Measurements from ENCODE around the gene CD7.

The CD7 gene

DNA sequence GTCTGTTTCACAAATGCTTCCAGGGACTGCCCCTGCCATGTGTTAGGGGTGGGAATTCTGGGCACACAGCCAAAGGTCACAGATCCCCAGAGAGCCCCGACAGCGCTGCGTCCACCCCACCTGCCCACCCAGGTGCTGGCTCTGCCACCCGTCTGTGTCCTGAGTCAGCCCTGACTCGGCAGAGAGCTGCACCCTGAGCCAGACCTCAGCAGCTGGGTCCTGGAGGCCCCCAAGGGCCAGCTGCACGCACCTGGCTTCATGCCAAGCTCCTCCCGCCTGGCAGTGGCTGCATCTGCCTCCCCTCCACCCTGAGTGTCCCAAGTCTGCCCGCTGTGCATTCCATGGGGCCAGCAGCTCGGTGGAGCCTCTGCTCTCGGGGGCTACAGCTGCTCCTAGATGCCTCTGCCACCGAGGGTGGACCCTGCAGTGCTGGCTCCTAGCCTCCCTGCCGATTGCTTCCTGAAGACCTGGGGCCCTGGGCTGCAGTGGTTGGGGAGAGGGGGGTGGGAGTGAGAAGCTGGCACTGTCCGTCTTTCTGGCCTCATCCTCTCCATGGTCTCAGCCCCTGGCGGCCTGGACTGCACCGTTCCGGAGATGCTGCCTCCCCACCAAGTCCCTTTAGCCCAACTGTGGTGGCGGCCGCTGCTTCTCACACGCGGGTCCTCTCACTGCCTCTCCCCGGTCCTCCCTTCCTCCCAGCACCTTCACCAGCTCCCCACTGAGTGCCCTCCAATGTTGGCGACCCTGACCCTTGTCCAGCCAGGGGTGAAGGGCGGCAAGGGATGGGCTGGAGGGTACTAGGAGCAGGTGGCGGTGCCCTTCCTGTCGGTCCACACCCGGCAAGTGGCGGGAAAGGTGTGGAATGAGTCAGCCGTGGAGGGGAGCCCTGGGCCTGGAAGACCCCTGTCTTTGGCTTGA, 13.2 kb upstream of the CD7 start:
- H3K27me3 ChIP-seq (replicated peaks; ENCODE audit: control insufficient read depth, insufficient read depth, low read length) = peaks cover 3% of the 10 kb centered on the region
- DNase-seq (ENCODE audit: extremely low read depth, insufficient read length) = no peak
- H3K4me3 ChIP-seq (replicated peaks; ENCODE audit: low read depth, low read length) = no peak overlapping the region
- TF ChIP-seq, protein P1, sequence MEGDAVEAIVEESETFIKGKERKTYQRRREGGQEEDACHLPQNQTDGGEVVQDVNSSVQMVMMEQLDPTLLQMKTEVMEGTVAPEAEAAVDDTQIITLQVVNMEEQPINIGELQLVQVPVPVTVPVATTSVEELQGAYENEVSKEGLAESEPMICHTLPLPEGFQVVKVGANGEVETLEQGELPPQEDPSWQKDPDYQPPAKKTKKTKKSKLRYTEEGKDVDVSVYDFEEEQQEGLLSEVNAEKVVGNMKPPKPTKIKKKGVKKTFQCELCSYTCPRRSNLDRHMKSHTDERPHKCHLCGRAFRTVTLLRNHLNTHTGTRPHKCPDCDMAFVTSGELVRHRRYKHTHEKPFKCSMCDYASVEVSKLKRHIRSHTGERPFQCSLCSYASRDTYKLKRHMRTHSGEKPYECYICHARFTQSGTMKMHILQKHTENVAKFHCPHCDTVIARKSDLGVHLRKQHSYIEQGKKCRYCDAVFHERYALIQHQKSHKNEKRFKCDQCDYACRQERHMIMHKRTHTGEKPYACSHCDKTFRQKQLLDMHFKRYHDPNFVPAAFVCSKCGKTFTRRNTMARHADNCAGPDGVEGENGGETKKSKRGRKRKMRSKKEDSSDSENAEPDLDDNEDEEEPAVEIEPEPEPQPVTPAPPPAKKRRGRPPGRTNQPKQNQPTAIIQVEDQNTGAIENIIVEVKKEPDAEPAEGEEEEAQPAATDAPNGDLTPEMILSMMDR (IDR thresholded peaks at IDR 0.05; ENCODE audit: insufficient read depth, low read length, poor library complexity, severe bottlenecking) = no peak
- no peaks in the 10 kb centered on the region for H3K36me3 ChIP-seq (ENCODE audit: control insufficient read depth, insufficient read depth, low read length)

GRCh38 chr17:82329683-82330321, 12.4 kb upstream of the CD7 start:
- Histone ChIP-seq H3K4me3 (replicated peaks; ENCODE audit: low read depth, low read length) (no peak overlapping the region), H3K27me3 (replicated peaks; ENCODE audit: control insufficient read depth, insufficient read depth, low read length) (peaks cover 4% of the 10 kb centered on the region), H3K36me3 (ENCODE audit: control insufficient read depth, insufficient read depth, low read length) (no peaks in the 10 kb centered on the region)
- TF ChIP-seq, protein P1 (IDR thresholded peaks at IDR 0.05; ENCODE audit: insufficient read depth, low read length, poor library complexity, severe bottlenecking) = no peak
- no peak for DNase-seq (ENCODE audit: extremely low read depth, insufficient read length)

DNA sequence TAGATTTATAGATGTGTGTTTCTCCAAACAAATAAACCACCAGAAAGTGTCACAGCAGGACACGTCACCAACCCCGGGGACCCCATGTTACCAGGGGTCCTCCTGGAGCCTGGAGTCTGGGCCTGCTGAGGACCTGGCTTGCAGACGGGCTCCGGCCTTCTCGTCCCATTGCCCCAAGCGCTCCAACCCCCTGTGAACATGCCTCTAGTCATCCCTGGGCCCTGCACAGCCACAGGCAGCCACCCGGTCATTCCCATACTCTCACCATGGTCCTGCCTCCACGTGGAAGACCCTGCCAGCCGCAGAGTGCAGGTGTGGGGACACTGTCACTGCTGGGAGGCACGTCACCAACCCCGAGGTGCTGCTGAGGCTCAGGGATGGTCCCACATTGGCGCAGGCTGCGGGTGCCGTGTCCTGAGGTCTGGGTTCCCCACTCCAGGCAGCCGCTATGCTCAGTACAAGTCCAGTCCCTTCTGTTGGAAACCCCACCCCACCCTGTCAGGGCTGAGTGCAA, 11.6 kb upstream of the CD7 start:
- peaks cover 4% of the 10 kb centered on the region for H3K27me3 ChIP-seq (replicated peaks; ENCODE audit: control insufficient read depth, insufficient read depth, low read length)
- H3K36me3 ChIP-seq (ENCODE audit: control insufficient read depth, insufficient read depth, low read length) = no peaks in the 10 kb centered on the region
- DNase-seq (ENCODE audit: extremely low read depth, insufficient read length) = no peak
- TF ChIP-seq, protein P1 (IDR thresholded peaks at IDR 0.05; ENCODE audit: insufficient read depth, low read length, poor library complexity, severe bottlenecking) = no peak
- no peak overlapping the region for H3K4me3 ChIP-seq (replicated peaks; ENCODE audit: low read depth, low read length)

- DNase-seq (ENCODE audit: extremely low read depth, insufficient read length) = no peak
- H3K4me3 ChIP-seq (replicated peaks; ENCODE audit: low read depth, low read length) = no peak overlapping the region
- H3K36me3 ChIP-seq (ENCODE audit: control insufficient read depth, insufficient read depth, low read length) = no peaks in the 10 kb centered on the region
- peaks cover 4% of the 10 kb centered on the region for H3K27me3 ChIP-seq (replicated peaks; ENCODE audit: control insufficient read depth, insufficient read depth, low read length)
- TF ChIP-seq, protein P1 (IDR thresholded peaks at IDR 0.05; ENCODE audit: insufficient read depth, low read length, poor library complexity, severe bottlenecking) = no peak
Observed at GRCh38 chr17:82328141-82328993, 11.0 kb upstream of the CD7 start.

- TF ChIP-seq, protein P1 (IDR thresholded peaks at IDR 0.05; ENCODE audit: insufficient read depth, low read length, poor library complexity, severe bottlenecking) = no peak
- H3K27me3 ChIP-seq (replicated peaks; ENCODE audit: control insufficient read depth, insufficient read depth, low read length) = peaks cover 2% of the 10 kb centered on the region
- no peak for DNase-seq (ENCODE audit: extremely low read depth, insufficient read length)
- no peaks in the 10 kb centered on the region for H3K36me3 ChIP-seq (ENCODE audit: control insufficient read depth, insufficient read depth, low read length)
- H3K4me3 ChIP-seq (replicated peaks; ENCODE audit: low read depth, low read length) = no peak overlapping the region
Observed at GRCh38 chr17:82327757-82328140, 10.3 kb upstream of the CD7 start.
